Measurements from ENCODE around the gene GOT1. TPM values are rescaled to one million over a fixed set of nuclear protein-coding genes. Genes with fewer than 3 reads are reported as not detected.
A peak's percentile ranks its signal among the peaks of the same experiment; 100 is the strongest.

The GOT1 gene
- polyA plus RNA-seq, 1 experiment, result 34.5 TPM

GRCh38 chr10:99396471-99396870 lies 34.0 kb downstream of the GOT1 start:
- Histone ChIP-seq H3K9me3 (ENCODE audit: control insufficient read depth, insufficient read depth, low read length) (no peaks in the 10 kb centered on the region; the same call in 1 of the 2 replicates), H3K4me3 (ENCODE audit: low read depth, low read length) (no peak overlapping the region), H3K27me3 (ENCODE audit: control insufficient read depth, insufficient read depth, low read length) (no peaks in the 10 kb centered on the region), H3K27ac (ENCODE audit: low read depth, low read length) (peak overlapping the region; percentile 82)
- DNase-seq (ENCODE audit: low read depth, low spot score), result peak; percentile 42
- ChIA-PET POLR2A (no interaction called here), CTCF (interaction anchor here (1.5 kb wide), 1 partner anchor 40 kb away, joined by 6 read pairs; no protein-coding TSS in a partner anchor)
- no peak for TF ChIP-seq CTCF (IDR thresholded peaks at IDR 0.05; ENCODE audit: low read depth, low read length)

- CTCF ChIA-PET, result interaction anchor here (1.5 kb wide), 1 partner anchor 40 kb away, joined by 6 read pairs; no protein-coding TSS in a partner anchor
Observed at GRCh38 chr10:99395750-99396445, 34.5 kb downstream of the GOT1 start.

GRCh38 chr10:99394761-99395386 lies 35.5 kb downstream of the GOT1 start:
- no peak overlapping the region for H3K27ac ChIP-seq (ENCODE audit: low read depth, low read length)
- TF ChIP-seq CTCF (IDR thresholded peaks at IDR 0.05; ENCODE audit: low read depth, low read length), result no peak
- POLR2A ChIA-PET, result no interaction called here
- no peaks in the 10 kb centered on the region; the same call in 1 of the 2 replicates for H3K9me3 ChIP-seq (ENCODE audit: control insufficient read depth, insufficient read depth, low read length)
- H3K4me3 ChIP-seq (ENCODE audit: low read depth, low read length), result no peak overlapping the region
- H3K27me3 ChIP-seq (ENCODE audit: control insufficient read depth, insufficient read depth, low read length), result peaks cover 4% of the 10 kb centered on the region
- DNase-seq (ENCODE audit: low read depth, low spot score), result no peak
- CTCF ChIA-PET, result interaction anchor here (0.6 to 4.5 kb wide), 3 partner anchors 37 to 218 kb away, joined by 3 to 73 read pairs (median 5); no protein-coding TSS in a partner anchor

More at GRCh38 chr10:99395750-99396445, 34.5 kb downstream of the GOT1 start:
- Histone ChIP-seq H3K4me3 (ENCODE audit: low read depth, low read length) (no peak overlapping the region), H3K9me3 (ENCODE audit: control insufficient read depth, insufficient read depth, low read length) (no peaks in the 10 kb centered on the region; the same call in 1 of the 2 replicates), H3K27ac (ENCODE audit: low read depth, low read length) (peak overlapping the region; percentile 82), H3K27me3 (ENCODE audit: control insufficient read depth, insufficient read depth, low read length) (no peaks in the 10 kb centered on the region)
- peak; percentile 32 for DNase-seq (ENCODE audit: low read depth, low spot score)
- TF ChIP-seq CTCF (IDR thresholded peaks at IDR 0.05; ENCODE audit: low read depth, low read length), result no peak
- POLR2A ChIA-PET, result no interaction called here

GRCh38 chr10:99394256-99394655 lies 36.2 kb downstream of the GOT1 start:
- Histone ChIP-seq H3K27ac (ENCODE audit: low read depth, low read length) (no peak overlapping the region), H3K4me3 (ENCODE audit: low read depth, low read length) (no peak overlapping the region), H3K27me3 (ENCODE audit: control insufficient read depth, insufficient read depth, low read length) (peaks cover 4% of the 10 kb centered on the region), H3K9me3 (ENCODE audit: control insufficient read depth, insufficient read depth, low read length) (no peaks in the 10 kb centered on the region; the same call in 1 of the 2 replicates)
- ChIA-PET POLR2A (no interaction called here), CTCF (interaction anchor here (0.6 to 4.5 kb wide), 3 partner anchors 37 to 218 kb away, joined by 3 to 73 read pairs (median 5); no protein-coding TSS in a partner anchor)
- TF ChIP-seq CTCF (IDR thresholded peaks at IDR 0.05; ENCODE audit: low read depth, low read length), result no peak
- no peak for DNase-seq (ENCODE audit: low read depth, low spot score)

GRCh38 chr10:99393683-99394082 lies 36.7 kb downstream of the GOT1 start:
- no peak overlapping the region for H3K27ac ChIP-seq (ENCODE audit: low read depth, low read length)
- H3K9me3 ChIP-seq (ENCODE audit: control insufficient read depth, insufficient read depth, low read length), result no peaks in the 10 kb centered on the region; the same call in 1 of the 2 replicates
- no peak for TF ChIP-seq CTCF (IDR thresholded peaks at IDR 0.05; ENCODE audit: low read depth, low read length)
- no peak for DNase-seq (ENCODE audit: low read depth, low spot score)
- ChIA-PET POLR2A (no interaction called here), CTCF (interaction anchor here (0.9 to 4.5 kb wide), 5 partner anchors 9 to 219 kb away, joined by 3 to 73 read pairs (median 25); no protein-coding TSS in a partner anchor)
- H3K27me3 ChIP-seq (ENCODE audit: control insufficient read depth, insufficient read depth, low read length), result peaks cover 4% of the 10 kb centered on the region
- H3K4me3 ChIP-seq (ENCODE audit: low read depth, low read length), result no peak overlapping the region
